Fibroblast of peridontal ligament (primary cell): ENCODE results near the gene POLR1B.
A peak's percentile ranks its signal among the peaks of the same experiment; 100 is the strongest.
"Not testable (repeated sequence)": the region's sequence is repeated elsewhere in the genome, so short reads cannot be mapped to it uniquely, and the experiment has no call there.

Experiments used
- DNase-seq: peaks from one replicate; pipeline ENCODE4 v3.0.0-alpha.2; 2010; ENCODE audit errors: extremely low read depth

Gene POLR1B

GRCh38 chr2:112541315-112542122, 746 bp upstream of the POLR1B start:
- DNase-seq = no peak

GRCh38 chr2:112542984-112543661, 858 bp downstream of the POLR1B start:
- DNase-seq = peak; percentile 26

DNA sequence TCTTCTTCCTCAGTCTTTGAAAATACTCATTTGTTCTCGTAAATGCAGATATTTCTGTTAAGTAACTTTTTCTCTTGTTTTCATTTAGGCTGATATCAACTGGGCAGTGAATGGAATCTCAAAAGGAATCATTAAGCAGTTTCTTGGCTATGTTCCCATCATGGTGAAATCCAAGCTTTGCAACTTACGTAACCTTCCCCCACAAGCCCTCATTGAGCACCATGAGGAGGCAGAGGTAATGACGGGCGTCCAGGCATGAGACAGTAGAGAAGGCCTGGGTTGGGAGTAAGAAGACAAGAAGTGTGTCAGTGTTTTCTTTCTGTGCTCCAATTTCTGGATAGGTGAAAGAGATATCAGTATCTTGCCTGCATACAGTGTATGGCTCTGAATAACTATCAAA, 5.1 kb downstream of the POLR1B start:
- DNase-seq = peak; percentile 69

GRCh38 chr2:112548980-112549379, 6.7 kb downstream of the POLR1B start:
- DNase-seq = no peak

GRCh38 chr2:112566104-112566503, 23.8 kb downstream of the POLR1B start:
- DNase-seq = no peak

DNA sequence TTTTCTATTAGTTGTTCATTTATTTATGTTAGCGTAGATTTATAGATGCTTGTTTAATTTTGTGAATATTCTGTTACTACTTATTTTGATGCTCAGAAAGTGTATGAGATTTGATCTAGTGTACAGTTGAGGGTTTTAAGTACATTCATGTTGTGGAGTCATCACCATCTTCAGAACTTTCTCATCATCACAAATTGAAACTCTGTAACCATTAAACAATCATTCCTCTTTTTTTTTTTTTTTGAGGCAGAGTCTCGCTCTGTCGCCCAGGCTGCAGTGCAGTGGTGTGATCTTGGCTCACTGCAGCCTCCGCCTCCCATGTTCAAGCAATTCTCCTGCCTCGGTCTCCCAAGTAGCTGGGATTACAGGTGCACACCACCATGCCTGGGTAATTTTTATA, 24.2 kb downstream of the POLR1B start:
- DNase-seq = not testable (repeated sequence)

DNA sequence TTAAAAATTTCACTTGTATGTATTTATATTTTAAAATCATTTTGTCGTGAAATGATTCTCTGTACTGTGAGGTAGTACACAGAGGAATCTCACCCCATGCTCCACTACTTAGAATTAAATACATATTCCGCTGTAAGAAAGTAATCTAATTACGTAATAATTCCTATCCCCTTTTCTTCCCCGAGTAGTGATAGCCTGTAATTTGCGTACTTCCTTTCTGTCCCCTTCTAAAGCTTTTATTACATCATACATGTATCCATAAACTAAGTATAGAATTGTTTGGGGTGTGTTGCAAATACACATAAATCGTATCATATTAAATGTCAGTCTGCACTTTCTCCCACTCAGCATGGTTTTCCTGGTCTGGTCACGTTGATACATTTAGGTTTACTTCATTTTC, 29.7 kb downstream of the POLR1B start:
- no peak for DNase-seq

- peak; percentile 68 for DNase-seq
These were observed 35.5 kb downstream of the POLR1B start for GRCh38 chr2:112577756-112578155.

GRCh38 chr2:112579241-112579640, 37.0 kb downstream of the POLR1B start:
- peak; percentile 99 for DNase-seq

- DNase-seq = no peak
These were observed 37.8 kb downstream of the POLR1B start for GRCh38 chr2:112580084-112580483.

GRCh38 chr2:112582314-112582746, 40.1 kb downstream of the POLR1B start:
- DNase-seq = peak; percentile 82

- peak; percentile 25 for DNase-seq
These were observed 41.4 kb downstream of the POLR1B start for GRCh38 chr2:112583497-112584133.

- peak; percentile 96 for DNase-seq
These were observed 42.0 kb downstream of the POLR1B start, which contains the start of gene CHCHD5 for GRCh38 chr2:112584134-112584890. CHCHD5 (plus strand) TSS chr2:112584609; CDS start chr2:112584648, 39 bp downstream.

GRCh38 chr2:112584891-112585250, 42.6 kb downstream of the POLR1B start:
- DNase-seq = no peak

DNA sequence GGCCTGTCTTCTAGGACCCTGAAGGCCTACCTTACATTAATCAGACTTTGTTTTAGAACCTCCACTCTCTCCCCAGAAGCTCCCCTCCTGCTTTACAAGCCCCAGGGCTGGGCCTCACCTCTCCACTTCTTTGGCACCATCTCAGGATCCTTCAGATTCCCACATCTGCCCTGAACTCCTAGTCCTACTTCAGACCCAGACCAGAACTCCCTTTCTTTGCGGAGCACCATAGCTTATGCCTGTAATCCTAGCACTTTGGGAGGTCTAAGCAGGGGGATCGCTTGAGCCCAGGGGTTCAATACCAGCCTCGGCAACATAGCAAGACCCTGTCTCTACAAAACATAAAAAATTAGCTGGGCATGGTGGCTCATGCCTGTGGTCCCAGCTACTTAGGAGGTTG, 43.1 kb downstream of the POLR1B start:
- no peak for DNase-seq

DNA sequence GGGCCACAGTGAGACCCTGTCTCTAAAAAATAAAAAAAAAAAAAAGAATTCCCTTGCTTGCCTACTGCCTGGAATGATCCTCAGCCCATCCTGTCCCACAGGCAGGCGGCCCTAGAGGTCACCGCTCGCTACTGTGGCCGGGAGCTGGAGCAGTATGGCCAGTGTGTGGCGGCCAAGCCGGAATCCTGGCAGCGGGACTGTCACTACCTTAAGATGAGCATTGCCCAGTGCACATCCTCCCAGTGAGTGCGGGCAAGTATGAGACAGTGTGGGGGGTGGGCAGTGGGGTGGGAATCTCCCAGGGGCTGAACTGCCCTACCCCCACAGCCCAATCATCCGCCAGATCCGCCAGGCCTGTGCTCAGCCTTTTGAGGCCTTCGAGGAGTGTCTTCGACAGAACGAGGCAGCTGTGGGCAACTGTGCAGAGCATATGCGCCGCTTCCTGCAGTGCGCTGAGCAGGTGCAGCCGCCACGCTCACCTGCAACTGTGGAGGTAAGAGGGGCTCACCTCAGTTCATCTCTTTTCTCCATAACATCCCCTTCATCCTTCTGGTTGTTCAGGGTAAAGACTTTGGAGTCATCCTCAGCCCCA, 43.7 kb downstream of the POLR1B start:
- no peak for DNase-seq

GRCh38 chr2:112588611-112589045, 46.4 kb downstream of the POLR1B start:
- DNase-seq = no peak

DNA sequence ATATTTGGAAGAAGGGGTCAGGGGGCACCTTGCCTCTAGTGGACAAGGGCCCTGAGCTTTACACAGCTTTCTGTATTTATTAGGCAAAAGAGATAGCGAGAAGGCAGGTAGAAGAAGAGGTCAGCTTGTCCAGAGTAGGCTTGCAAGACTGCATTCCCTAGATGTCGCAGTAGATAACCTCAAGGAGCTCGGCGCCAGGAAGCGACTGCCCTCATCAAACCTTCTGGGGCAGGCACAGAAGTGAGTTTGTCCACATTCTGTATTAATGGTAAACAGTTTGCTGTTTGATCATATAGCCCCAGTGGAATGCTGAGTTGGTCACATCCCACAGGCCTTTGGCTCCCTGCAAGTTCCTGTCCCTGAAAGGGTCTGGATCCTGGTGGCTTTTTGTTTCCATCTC, 49.1 kb downstream of the POLR1B start:
- no peak for DNase-seq

- no peak for DNase-seq
These were observed 51.5 kb downstream of the POLR1B start for GRCh38 chr2:112593736-112594135.

- DNase-seq = no peak
These were observed 55.5 kb downstream of the POLR1B start for GRCh38 chr2:112597537-112598322.

GRCh38 chr2:112600634-112601033, 58.4 kb downstream of the POLR1B start:
- peak; percentile 36 for DNase-seq
